Measurements from ENCODE around the gene KRTAP10-3. TPM values are rescaled to one million over a fixed set of nuclear protein-coding genes. Genes with fewer than 3 reads are reported as not detected.

Gene KRTAP10-3
- polyA plus RNA-seq, 1 of the 3 experiments (the other 2 are of a cell fraction): not detected

- H3K27ac ChIP-seq (ENCODE audit: low read depth in 2 of 2, low read length in 1 of 2): no peak overlapping the region
- TF ChIP-seq NRF1 (IDR thresholded peaks at IDR 0.05; ENCODE audit: low read depth, low read length) (no peak), RXRA (IDR thresholded peaks at IDR 0.05; ENCODE audit: borderline replicate concordance, low read depth) (no peak), IRF3 (IDR thresholded peaks at IDR 0.05; ENCODE audit: low read depth, low read length) (no peak), RCOR1 (IDR thresholded peaks at IDR 0.05; ENCODE audit: low read length) (no peak), TCF12 (IDR thresholded peaks at IDR 0.05) (no peak), SIN3A (IDR thresholded peaks at IDR 0.05; ENCODE audit: borderline replicate concordance, low read depth, low read length) (no peak), TEAD4 (IDR thresholded peaks at IDR 0.05; ENCODE audit: borderline replicate concordance, insufficient read depth) (no peak), USF1 (IDR thresholded peaks at IDR 0.05; ENCODE audit: borderline replicate concordance, low read depth) (no peak), MAX (IDR thresholded peaks at IDR 0.05; ENCODE audit: low read depth) (no peak), REST (IDR thresholded peaks at IDR 0.05; ENCODE audit: low read depth, low read length) (no peak), GABPA (IDR thresholded peaks at IDR 0.05; ENCODE audit: low read depth) (no peak), FOXJ3 (CRISPR knock-in tag; IDR thresholded peaks at IDR 0.05) (no peak)
- ChIA-PET POLR2A (no interaction called here), CTCF (interaction anchor here (0.8 to 1.2 kb wide), 2 partner anchors 17 to 264 kb away, joined by 3 read pairs; no protein-coding TSS in a partner anchor)
- H4K20me1 ChIP-seq (ENCODE audit: insufficient read depth): no peaks in the 10 kb centered on the region
- no peaks in the 10 kb centered on the region for H3F3A ChIP-seq (replicated peaks; ENCODE audit: insufficient read depth)
- no peaks in the 10 kb centered on the region; a peak in 1 of 4 replicates for H3K4me1 ChIP-seq (ENCODE audit: control insufficient read depth in 1 of 2, insufficient read depth in 2 of 2, low read depth in 1 of 2, low read length in 1 of 2)
- H3K9me3 ChIP-seq: no peaks in the 10 kb centered on the region
- no peak overlapping the region for H3K4me3 ChIP-seq (ENCODE audit: low read depth in 2 of 2, low read length in 1 of 2)
- H2AFZ ChIP-seq (ENCODE audit: low read depth): no peak overlapping the region
- no peak overlapping the region for H3K4me2 ChIP-seq
- no peak for DNase-seq
- WGBS (ENCODE audit: low lambda C conversion rate): 21% methylated on average over 17 of the region's 17 CpGs
- no peaks in the 10 kb centered on the region for H3K79me2 ChIP-seq (ENCODE audit: insufficient read depth)
- H3K27me3 ChIP-seq (ENCODE audit: insufficient read depth): peaks cover 32% of the 10 kb centered on the region; the same call in 1 of the 2 replicates
- H3K36me3 ChIP-seq (replicated peaks in 1 of 2; ENCODE audit: control insufficient read depth in 1 of 2, insufficient read depth in 2 of 2, low read length in 1 of 2): no peaks in the 10 kb centered on the region
- no peak overlapping the region for H3K9ac ChIP-seq
- H3K9me2 ChIP-seq: no peaks in the 10 kb centered on the region
Observed at GRCh38 chr21:44529011-44529421, 29.6 kb downstream of the KRTAP10-3 start.

Measured in SK-N-SH (cell line).